ENCODE measurements around the gene SRGAP1. TPM values are rescaled to one million over a fixed set of nuclear protein-coding genes. Genes with fewer than 3 reads are reported as not detected.

The SRGAP1 gene
- total and polyA plus RNA-seq, 9 of the 15 experiments (the other 6 are each of a cell fraction or from before 2014, with no cell fraction given), result 0.01 to 0.13 (median 0.04) TPM; not detected in 3

DNA sequence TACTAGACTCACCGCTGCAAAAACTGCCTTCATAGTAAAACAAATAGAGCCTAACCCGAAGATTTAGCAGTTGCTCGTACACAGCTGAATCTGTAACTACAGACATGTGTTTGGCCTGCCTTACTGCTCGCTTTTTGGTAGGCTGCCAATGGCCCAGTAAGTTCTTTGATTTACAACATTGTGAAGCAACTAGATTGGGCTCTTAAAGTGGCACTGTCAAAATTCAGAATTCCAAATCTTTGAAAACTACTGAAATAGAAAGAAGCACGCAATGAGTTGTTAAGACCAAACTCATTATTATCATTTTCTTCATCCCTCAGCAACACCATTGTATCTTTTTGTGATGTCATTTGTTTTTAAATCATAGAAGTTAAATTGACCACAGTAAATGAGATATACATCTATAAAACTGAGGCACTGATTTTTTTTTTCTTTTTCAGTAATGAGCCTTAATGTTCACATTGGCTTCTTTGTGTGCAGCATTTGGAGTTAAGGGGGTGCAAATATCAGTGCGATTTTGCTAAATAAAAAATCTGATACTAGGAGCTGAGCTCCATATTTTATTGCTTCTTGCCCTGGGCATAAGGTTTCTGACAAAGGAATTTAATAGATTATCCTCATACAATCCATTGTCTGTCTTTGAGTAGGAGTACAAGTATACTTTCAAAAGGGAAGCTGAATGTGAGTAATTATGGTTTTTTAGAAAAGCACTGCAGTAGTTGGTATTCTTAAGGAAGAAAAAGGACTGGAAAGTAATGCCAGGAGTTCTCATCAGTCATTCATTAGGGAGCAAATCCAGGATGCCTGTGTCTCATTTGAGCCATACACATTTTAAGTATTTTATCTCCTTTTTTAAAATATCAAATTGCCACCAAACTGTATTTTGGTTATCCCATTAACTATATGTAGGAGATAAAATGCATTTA, 239.0 kb downstream of the SRGAP1 start:
- intact Hi-C loops (cut with micrococcal nuclease), result no loop called here
- Histone ChIP-seq H3K4me1 (replicated peaks in 1 of 2; ENCODE audit: control insufficient read depth in 2 of 2, insufficient read depth in 2 of 2, low read length in 2 of 2) (no peaks in the 10 kb centered on the region), H3K4me3 (no peak overlapping the region), H3K27me3 (ENCODE audit: control insufficient read depth in 2 of 2, insufficient read depth in 2 of 2, low read length in 2 of 2) (no peaks in the 10 kb centered on the region; a peak in 1 of 5 replicates), H3K9ac (ENCODE audit: insufficient read depth in 1 of 2, low read depth in 2 of 2, low read length in 2 of 2) (no peak overlapping the region), H2AFZ (ENCODE audit: low read depth, low read length) (no peak overlapping the region), H3K27ac (ENCODE audit: extremely low read depth, low read depth, low read length) (no peak overlapping the region), H3K79me2 (ENCODE audit: control insufficient read depth, insufficient read depth, low read length) (no peaks in the 10 kb centered on the region), H3K36me3 (ENCODE audit: control insufficient read depth, insufficient read depth, low read length) (no peaks in the 10 kb centered on the region), H3K9me1 (ENCODE audit: control insufficient read depth, insufficient read depth, low read length) (no peaks in the 10 kb centered on the region), H3K4me2 (ENCODE audit: insufficient read depth, low read length) (no peak overlapping the region), H3K9me3 (replicated peaks; ENCODE audit: control insufficient read depth, insufficient read depth, low read depth, low read length) (no peaks in the 10 kb centered on the region), H4K20me1 (replicated peaks; ENCODE audit: control insufficient read depth, insufficient read depth, low read length) (no peaks in the 10 kb centered on the region)
- no peak for FAIRE-seq
- in situ Hi-C loops (cut with MboI), result no loop called here
- WGBS (ENCODE audit: insufficient coverage, low coverage, missing lambda C conversion rate), result 0% methylated on average over 6 of the region's 6 CpGs
- no TSS peak for BruUV-seq (replicated peaks)
- ChIA-PET POLR2A (interaction anchor here (0.6 kb wide), 1 partner anchor 867 kb away, joined by 3 read pairs; no protein-coding TSS in a partner anchor), CTCF (ENCODE audit: low intra/inter-chr PET ratio) (no interaction called here)
- no peak for ATAC-seq
- TF ChIP-seq, protein P1, sequence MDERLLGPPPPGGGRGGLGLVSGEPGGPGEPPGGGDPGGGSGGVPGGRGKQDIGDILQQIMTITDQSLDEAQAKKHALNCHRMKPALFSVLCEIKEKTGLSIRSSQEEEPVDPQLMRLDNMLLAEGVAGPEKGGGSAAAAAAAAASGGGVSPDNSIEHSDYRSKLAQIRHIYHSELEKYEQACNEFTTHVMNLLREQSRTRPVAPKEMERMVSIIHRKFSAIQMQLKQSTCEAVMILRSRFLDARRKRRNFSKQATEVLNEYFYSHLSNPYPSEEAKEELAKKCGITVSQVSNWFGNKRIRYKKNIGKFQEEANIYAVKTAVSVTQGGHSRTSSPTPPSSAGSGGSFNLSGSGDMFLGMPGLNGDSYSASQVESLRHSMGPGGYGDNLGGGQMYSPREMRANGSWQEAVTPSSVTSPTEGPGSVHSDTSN (CRISPR knock-in tag; IDR thresholded peaks at IDR 0.05; ENCODE audit: low read depth), result no peak
- TF ChIP-seq, protein P1 (tag; conservative IDR thresholded peaks at IDR 0.05; ENCODE audit: low read depth), result peak; percentile 57
- TF ChIP-seq ZFX (CRISPR knock-in tag; IDR thresholded peaks at IDR 0.05) (no peak), ZNF436 (CRISPR knock-in tag; IDR thresholded peaks at IDR 0.05) (no peak)
- no peak for DNase-seq (ENCODE audit: extremely low read depth in 1 of 4, low spot score in 3 of 4)

All from K562 (cell line).